ENCODE measurements around the gene ZMYND8.
"Not testable (repeated sequence)": the region's sequence is repeated elsewhere in the genome, so short reads cannot be mapped to it uniquely, and the experiment has no call there.

The ZMYND8 gene

DNA sequence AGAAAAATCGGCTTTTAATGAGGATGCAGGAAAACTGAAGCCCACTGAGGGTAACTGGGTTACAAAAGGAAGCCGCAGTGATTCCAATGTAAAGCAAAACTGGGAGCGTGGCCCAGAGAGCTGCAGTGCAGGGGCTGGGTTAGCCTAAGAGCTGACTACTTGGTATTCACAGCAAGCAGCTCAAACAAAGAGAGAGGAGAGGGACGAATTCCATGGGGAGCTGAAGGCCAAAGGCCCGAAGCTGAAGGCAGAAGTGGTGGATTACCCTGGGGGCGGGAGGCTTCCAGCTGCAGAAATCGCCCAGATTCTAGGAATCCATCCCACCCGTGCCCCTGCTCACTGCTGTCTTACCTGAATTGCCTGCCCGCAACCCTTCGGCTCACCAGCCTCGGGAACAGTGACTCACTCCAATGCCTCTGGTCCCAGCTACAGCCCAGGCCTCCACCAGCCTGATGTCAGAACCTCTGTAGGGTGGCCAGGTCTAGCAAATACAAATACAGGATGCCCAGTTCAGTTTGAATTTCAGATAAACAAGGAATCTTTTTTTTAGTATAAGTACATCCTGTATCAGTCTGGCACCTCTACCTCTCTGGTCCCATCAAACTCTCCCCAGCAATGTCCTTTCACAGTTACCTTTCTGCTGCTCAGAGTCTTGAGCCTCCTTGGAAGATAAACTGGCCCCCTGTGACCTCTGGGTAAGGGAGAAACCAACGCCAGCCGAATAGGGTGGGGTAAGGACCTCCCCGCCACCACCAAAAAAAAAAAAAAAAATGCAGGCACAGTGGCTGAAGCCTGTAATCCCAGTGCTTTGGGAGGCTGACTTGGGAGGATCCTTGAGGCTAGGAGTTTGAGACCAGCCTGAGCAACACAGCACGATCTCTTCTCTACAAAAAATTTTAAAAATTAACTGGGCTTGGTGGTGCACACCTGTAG lies 14.6 kb upstream of the ZMYND8 start:
- DNase-seq, result no peak

DNA sequence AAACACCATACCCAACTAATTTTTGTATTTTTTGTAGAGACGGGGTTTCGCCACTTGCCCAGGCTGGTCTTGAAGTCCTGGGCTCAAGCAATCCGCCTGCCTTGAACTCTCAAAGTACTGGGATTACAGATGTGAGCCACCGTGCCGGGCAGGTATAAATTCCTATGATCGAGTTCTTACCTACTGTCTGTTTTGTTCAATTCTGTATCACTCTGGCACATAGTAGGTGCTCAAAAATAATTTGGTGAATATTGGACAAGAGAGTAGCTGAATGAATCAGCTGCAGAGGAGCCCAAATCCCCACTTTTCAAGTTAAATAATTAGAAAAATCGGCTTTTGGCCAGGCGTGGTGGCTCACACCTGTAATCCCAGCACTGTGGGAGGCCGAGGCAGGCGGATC lies 13.7 kb upstream of the ZMYND8 start:
- no peak for DNase-seq

DNA sequence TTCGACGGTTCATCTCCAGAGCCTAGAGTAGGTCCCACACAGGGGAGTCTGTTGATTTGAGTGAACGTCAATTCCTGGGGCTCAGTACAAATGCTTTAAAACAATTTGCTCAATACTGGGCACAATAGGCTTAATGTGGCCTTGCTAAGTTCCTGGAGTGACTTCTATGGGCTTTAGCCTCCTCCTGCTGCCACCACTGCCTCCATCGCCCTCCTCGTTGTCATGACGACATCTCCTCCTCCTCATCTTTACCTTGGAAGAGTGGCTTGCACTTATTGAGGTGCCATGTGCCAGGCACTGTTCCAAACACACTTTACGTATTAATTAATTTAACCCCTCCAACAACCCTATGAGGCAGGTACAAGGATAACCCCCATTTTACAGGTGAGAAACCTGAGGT lies 11.8 kb upstream of the ZMYND8 start:
- DNase-seq, result no peak

DNA sequence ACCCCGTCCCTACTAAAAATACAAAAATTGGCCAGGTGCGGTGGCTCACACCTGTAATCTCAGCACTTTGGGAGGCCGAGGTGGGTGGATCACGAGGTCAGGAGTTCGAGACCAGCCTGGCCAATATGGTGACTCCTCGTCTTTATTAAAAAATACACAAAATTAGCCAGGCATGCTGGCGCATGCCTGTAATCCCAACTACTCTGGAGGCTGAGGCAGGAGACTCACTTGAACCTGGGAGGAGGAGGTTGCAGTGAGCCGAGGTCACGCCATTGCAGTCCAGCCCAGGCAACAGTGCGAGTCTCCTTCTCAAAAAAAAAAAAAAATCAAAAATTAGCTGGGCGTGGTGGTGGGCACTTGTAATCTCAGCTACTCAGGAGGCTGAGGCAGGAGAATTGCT lies 9.8 kb upstream of the ZMYND8 start:
- DNase-seq, result not testable (repeated sequence)

DNA sequence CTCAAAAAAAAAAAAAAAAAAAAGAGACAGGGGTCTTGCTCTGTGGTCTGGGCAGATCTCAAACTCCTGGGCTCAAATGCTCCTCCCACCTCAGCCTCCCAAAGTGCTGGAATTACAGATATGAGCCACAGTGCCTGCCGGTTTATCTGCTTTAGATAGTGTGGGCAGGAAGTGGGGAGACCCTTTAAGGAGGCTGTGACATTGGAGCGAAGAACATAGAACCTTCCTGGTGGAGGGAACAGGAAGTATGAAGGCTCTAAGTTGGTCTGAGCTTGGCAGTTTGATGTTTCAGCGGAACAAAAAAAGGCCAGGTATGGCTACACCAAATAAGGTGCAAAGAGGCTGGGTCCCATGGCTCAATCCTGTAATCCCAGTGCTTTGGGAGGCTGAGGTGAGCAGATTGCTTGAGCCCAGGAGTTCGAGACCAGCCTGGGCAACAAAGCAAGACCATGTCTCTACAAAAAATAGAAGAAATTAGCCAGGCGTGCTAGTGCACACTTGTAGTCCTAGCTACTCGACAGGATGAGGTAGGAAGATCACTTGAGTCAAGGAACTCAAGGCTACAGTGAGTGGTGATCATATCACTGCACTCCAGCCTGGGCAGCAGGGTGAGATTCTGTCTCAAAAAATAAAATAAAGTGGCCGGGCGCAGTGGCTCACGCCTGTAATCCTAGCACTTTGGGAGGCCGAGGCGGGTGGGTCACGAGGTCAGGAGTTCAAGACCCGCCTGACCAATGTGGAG lies 8.7 kb upstream of the ZMYND8 start:
- DNase-seq, result no peak

DNA sequence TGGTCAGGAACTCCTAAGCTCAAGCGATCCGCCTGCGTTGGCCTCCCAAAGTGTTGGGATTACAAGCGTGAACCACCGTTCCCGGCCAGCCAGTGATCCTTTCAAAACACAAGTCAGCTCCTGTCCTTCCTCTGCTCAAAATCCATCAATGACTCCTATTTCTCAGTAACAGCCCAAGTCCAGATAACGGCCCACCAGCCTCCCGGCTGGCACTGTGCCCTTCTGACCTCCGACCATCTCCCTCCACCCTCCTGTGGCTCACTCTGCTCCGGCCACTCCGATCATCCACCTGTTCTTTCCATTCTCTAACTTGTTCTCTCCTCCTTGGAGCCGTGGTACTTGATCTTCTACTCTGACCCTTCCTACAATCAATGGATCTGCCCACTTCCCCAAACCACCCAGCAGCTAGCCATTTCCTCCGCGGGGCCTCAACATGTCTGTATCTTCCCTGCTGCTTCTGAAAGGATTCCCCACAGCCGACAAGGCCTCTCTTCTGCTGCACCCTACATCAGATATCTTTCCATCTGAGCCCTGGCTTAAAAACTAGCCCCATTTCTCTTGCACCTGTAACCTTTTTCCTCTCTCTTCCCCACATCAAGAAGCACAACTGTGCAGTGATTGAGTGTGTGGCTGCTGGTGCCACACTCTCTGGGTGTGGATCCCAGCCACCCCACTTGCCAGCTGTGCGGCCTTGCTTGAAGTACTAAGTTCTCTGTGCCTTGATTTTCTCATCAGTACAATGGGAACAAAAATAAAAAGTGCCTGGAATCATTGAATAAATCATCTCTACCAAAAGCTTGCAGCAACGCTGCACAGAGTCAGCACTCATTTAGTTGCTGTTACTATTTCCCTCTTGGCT lies 6.1 kb upstream of the ZMYND8 start:
- DNase-seq, result no peak

DNA sequence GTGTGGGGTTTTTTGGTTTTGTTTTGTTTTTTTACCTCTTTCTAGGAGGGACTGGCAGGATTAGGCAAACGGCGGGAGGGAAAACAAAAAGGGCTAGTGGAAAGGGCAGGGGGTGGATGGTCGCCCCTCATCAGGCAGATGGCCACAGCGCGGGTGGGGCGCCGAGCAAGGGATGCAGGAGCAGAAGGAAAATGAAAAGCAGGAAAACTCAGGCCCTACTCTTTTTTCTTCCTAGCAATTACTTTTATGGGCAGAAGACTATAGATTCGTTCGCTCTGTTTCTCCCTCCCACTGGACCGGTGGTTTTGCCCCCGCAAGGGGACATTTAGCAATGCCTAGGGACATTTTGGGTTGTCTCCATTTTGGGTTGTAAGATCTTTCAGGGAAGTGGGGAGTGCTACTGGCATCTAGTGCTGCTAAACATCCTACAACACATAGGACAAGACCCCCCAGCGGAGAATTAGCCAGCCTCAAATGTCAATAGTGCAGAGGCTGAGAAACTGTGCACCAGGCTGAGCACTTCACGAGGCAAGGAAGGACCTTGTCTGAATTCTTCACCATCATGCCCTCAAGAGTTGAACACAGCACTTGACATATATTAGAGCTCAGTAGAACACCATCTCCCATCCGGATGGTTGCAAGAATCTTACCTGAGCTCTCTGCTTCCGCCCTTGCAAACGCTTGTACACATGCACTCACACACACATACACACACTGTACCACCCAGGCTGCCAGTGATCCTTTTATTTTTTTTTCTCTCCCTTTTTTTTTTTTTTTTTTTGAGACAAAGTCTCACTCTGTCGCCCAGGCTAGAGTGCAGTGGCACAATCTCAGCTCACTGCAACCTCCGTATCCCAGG lies 4.8 kb upstream of the ZMYND8 start:
- DNase-seq, result no peak

DNA sequence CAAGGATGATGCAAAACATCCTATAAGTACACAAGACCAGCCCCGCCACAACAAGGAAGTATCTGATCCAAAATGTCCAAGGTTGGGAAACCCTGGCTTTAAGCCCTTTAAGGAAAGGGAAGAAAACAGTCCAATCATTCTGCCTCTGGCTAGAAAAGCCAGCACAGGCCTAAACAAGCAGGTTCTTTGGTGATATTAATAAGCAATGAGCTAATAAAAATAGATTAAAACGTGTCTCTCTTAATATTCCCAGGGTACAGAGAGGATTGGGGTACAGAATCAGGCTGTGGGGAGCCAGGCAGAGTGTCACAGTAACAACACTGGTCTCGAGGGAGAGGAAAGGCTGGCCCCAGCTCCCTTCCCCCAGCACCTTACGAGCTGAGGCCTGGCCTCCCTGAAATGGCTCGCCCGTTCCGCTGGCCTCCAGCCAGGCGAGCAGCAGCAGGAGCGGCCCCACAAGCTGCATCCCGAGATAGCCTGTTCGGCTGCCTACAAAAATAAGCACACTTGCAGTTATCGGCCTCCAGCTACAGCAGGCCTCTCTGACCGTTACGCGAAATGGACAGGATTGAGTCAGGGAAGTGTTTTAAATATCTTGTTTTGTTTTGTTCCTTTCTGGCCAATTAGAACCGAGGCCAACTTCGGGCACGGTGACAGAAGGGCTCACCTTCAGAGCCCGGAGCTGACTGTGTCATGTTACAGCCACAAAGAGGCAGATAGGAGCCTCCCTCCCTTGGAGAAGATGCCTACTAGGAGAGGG lies 4.0 kb upstream of the ZMYND8 start:
- DNase-seq, result no peak

DNA sequence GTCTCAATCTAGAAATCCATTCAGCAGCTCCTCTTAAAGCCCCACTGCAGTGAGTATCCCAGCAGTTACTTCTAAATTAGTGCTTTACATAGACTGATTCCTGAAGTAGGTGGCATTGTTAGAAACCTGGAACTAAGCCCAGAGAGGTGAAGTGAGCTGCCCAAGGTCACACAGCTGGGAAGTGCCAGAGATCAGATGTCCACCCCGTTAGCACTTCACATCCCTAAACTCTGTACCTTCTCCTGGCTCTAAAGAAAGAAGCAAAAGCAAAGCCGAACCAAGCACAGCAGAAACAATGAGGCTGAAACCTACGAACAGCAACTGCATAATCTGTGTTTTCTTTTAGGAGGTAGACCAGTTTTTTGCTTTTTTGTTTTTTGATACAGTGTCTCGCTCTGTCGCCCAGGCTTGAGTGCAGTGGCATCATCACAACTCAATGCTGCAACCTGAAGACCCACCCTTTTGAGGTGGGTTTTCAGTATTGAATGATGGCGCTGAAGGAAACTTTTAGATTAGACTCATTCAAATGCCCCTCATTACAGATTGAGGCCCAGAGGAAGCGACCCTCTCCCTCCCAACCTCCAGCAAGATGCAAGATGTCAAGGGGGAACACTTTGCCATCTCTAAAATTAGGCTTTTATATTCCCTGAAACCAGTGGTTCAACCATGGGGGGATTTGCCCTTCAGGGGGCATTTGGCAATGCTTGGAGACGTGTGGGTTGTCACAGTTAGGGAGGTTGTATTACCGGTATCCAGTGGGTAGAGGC lies 3.2 kb upstream of the ZMYND8 start:
- DNase-seq, result no peak

DNA sequence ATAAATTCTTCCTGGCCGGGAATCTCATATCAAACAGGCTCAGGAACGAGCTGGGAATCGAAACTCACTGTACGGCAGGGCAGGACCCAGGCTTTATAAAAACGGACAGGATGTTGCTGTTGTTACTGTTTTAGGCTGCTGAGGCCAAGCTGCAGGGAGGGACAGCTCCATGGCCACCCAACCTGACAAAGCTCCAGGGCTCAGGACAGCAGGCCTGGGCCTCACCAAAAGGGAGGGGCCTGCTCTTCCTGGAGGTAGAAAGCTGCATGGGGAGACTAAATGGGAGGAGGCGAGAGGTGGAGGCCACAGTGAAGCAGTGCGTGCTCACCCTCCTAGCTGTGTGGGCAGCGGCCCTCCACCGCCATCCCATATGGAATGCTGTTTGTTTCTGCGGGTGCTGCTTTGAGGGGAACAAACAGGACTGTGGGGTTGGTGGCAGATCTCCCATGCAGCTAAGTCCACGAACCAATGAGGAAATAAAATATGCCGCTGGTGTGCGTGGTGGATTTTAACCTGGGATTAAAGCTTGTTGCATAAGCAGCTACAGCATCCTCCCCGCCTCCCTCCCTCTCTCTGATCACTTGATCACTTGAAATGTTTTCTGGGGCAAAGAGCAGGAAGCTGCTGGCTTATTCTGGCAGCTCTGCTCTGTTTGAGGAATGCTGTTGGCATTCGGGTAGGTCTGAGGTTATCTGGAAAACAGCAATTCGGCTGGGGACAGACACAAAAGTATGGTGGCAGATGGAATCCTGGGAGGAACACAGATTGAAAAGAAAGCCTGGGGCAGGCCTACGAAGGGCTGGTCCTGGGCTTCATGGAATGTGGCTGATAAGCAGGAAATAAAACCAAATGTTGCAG lies 2.4 kb upstream of the ZMYND8 start:
- no peak for DNase-seq

DNA sequence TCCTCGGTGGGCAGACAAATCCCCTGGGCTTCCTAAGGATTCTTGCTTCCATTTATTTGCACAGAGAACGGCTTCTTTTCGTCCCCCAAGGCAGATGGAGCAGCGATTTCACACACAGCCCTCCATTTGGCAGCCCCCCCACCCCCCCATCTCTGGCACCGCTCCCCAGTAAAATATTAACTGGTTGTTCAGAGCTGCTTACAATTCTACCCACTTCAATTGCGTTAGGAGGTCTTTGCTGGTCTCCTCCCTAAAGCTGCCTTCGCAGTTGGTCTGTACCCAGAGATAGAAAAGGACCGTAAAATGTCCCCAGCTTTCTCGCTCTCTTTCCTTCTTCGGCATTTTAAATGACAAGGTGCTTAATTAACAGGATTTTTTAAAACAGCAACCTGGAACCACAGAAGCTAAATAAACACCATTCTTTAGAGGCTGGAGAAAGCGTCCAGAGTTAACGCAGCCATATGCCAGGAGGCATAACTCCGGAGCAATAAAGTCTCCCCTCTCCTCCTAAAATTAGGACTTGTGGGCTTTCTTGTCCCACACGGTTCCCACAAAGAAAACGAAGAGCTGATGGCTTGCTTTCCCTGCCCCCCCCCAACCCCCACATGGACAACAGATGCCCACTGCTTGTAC lies 1.7 kb upstream of the ZMYND8 start:
- no peak for DNase-seq

DNA sequence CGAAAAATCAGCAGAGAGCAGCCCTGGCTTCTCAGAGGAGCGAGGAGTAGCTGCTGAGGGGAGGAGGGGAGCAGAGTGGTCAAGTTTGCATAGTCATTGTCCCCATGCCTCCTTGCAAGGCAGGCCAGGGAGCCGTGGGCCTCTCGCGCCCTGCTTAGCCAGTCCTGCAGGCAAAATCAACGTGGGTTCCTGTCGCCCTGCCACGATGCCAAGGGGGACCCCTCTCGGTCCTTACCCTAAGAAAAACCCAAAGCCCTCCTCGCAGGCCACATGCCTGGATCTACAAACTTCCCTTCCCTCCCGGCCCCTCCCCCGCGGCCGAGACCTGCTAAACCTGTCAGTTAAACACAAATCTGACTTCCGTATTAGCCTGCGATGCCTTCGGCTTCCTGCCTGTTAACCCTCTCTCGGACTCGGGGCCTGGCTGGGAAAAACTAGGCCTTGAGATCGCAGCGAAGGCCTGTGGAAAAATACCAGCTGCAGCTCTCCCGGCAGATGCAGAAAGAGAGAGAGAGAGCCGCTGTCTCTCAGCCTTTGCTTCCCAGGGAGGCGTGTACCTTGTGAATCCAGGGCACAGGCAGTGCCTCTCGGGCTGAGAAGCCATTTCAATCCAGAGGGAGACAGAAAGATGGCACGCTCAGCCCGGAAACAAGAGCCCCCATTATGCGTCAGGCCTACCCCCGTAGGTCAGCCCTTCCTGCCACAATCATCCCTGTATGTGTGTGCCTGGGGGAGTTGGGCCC lies 968 bp upstream of the ZMYND8 start:
- DNase-seq, result peak; percentile 62

DNA sequence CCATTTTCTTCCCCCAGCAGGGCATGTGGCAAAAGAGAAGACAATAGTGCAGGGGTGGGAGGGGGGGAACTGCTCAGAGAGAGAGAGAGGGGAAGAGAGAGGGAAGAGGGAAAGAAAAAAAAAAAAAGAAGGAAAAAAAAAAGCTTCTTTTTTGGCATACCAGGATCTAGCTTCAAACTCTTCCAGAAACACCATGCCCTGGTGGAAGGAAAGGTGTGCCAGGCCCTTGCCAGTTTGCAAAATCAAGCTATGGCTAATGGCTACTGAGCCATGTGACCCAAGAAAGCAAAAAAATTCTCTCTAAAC lies 326 bp downstream of the ZMYND8 start:
- DNase-seq, result no peak

DNA sequence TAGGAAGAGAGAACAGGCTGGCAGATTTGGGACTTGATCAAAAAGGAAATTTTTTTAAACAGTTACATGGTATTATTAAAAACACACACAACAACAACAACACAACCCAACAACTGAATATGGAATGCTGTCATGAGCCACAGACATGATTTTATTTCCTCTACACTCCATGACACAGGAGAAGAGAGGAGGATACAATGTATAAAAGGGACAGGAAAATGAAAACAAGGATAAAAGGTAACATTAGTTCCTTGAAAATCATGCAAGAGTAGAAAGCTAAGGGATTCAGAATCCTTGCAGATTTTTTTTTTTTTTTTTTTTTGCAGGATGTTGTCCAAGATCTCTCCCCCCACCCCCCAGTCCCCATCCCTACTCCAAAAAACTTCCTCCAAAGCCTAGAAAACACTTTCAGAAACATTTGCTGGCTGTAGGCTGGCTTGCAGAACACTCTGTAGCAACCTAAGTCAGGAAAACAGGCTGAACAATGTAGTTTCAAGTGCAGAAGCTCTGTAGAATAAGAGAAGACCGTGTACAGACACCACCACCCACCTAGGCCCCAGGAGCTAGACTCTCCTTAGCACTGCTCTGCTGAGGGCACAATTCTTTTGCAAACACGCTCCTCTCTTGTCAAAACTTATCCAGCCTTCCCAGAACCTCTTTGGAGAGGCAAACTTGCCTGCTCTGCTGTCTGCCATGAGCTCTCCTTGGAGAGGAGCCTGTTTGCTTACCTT lies 845 bp downstream of the ZMYND8 start:
- DNase-seq, result peak; percentile 11

DNA sequence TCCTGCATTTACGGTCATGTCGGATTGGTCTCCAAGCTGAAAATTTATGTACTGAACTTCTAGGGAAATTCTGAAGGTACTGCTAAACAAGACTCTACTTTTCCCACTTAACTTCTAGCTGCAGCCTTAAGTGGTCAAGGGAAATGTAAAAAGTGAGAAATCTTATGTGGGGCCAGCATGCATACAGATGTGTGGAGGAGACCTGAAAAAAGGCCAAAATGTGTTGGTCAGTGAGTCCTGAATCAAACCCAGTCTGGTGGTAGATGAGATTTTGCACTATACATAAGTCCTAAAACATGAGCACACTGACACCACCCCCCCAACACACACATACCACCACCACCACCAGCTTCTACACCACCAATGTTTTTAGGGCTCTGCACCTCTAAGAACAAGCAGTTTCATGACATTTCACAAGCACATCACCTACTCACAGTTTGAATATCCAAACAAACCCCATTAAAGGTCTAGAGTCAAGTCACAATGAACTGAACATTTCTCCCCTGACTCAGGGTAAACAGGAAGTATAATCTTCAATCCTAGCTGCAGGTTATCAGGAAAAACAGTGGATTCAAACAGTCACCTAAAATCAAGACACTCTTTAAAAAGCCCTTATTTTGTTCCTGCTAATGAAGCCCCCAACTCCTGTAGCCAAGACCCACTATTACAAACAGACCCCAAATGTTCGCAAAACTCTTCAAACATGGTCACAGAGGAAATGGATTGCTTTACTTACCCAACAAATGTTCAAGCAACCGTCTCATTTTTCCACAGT lies 1.6 kb downstream of the ZMYND8 start:
- no peak for DNase-seq

DNA sequence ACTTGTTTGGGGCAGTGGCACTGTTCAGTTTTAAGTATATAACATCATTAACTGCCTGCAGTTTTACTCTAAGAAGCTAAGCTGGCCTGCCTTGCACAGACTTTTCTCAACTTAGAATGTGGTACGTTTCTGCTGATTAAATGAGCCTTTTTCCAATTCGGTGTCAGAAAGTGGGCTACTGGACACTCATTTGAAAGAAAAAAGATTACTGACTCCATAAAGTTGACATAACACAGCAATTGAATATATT lies 2.1 kb downstream of the ZMYND8 start:
- no peak for DNase-seq

DNA sequence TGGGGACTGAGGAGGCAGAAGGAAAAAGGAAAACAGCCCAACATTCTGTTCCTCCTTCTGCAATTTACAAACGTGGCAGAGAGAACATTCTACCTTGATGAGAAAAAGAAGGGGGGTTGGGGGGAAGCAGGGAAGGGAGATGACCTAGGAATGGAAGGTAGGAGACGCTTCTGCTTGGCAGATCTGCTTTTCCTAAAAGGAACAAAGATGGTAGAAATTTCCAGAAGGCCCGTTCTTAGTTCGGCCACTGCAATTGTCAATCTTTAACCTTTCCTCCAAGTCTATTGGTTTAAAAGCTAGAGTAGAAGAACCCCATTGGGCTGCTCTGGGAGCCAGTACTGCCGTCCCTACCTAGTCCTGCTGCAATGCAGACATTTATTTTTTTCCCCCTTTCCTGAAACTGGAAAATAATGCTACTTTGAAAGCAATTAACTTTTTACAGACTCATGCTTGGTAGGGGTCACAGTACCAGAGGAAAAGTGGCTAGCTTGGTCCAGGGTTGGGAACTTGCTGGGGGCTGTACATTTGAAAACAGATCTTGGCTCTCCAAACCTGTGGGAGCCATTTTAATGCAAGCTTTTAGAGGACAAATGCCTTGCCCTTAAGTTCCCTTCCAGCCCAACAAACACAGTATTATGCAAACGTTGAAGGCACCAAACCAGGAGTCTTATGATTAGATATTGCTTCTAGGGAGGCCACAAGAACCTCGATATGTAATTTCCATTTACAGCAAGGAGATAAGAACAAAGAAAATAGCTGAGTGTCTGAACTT lies 2.6 kb downstream of the ZMYND8 start:
- no peak for DNase-seq
